Esophagus muscularis mucosa (tissue), 3 donors: ENCODE data around the gene THSD4.

Experiments
- CTCF ChIP-seq, 3 experiments: fragments of 200-600 bp in 2 of 3; fragments of 450-650 bp in 1 of 3; sonication (generic) in 2 of 3; IDR thresholded peaks; one replicate each; pipeline ENCODE4 v1.5.1; 2017 to 2019; ENCODE audit warnings: antibody characterized with exemption in 3 of 3, mild to moderate bottlenecking in 2 of 3, moderate library complexity in 1 of 3
- POLR2A ChIP-seq: fragments of 450-650 bp; IDR thresholded peaks from one replicate; pipeline ENCODE4 v1.6.1; 2017; ENCODE audit warnings: antibody characterized with exemption, moderate library complexity, mild to moderate bottlenecking, low read depth
- POLR2AphosphoS5 ChIP-seq, 2 donors: sonication (generic); formaldehyde crosslinking; IDR thresholded peaks; one replicate each; pipeline ENCODE4 v1.6.1; 2017; ENCODE audit warnings: antibody characterized with exemption in 2 of 2

DNA sequence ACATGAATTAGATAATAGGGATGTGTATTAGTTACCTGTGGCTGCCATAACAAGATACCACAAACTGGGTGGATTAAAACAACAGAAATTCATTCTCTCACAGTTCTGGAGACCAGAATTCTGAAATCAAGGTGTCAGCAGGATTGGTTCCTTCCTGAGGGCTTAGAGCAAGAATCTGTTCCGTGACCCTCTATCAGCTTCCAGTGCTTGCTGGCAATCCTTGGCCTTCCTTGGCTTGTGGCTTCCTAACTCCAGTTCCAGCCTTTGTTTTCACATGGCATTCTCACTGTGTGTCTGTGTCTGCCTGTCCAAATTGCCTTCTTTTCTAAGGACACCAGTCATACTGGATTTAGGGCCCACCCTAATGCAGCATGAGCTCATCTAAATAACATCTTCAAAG is 600.6 kb downstream of the THSD4 start:
- no peak for TF ChIP-seq CTCF (IDR thresholded peaks at IDR 0.05)
- TF ChIP-seq POLR2AphosphoS5 (IDR thresholded peaks at IDR 0.05), result peak in 1 of 2 donors; percentile 60
- no peak for TF ChIP-seq POLR2A
